Stimulated activated memory B cell treated with anti-CD40 and anti-IgM and Interleukin-4, amounts not matched to agents 10 μg/mL and 1 μg/mL and 100 μg/mL, for 72 hours (primary cell): Measurements from ENCODE around the gene IREB2.
A peak's percentile ranks its signal among the peaks of the same experiment; 100 is the strongest.
"Not testable (repeated sequence)": the region's sequence is repeated elsewhere in the genome, so short reads cannot be mapped to it uniquely, and the experiment has no call there.

Source experiments
- ATAC-seq: fragments of 150-1000 bp; cut with Tn5 transposase; 2 replicates; pipeline ENCODE4 v1.10.0; 2021
- H3K27ac Mint-ChIP-seq: one replicate; pipeline ENCODE4 v1.8.0; 2022; ENCODE audit warnings: mild to moderate bottlenecking, mixed read lengths
- H3K27me3 Mint-ChIP-seq: one replicate; pipeline ENCODE4 v1.8.0; 2022; ENCODE audit warnings: mixed read lengths
- H3K36me3 Mint-ChIP-seq: one replicate; pipeline ENCODE4 v1.8.0; 2022; ENCODE audit warnings: mixed read lengths
- H3K4me1 Mint-ChIP-seq: one replicate; pipeline ENCODE4 v1.8.0; 2022; ENCODE audit warnings: mixed read lengths
- H3K4me3 Mint-ChIP-seq: one replicate; pipeline ENCODE4 v1.8.0; 2022; ENCODE audit warnings: mild to moderate bottlenecking, moderate library complexity, mixed read lengths
- H3K9me3 Mint-ChIP-seq: one replicate; pipeline ENCODE4 v1.8.0; 2022; ENCODE audit warnings: mixed read lengths

The IREB2 gene

DNA sequence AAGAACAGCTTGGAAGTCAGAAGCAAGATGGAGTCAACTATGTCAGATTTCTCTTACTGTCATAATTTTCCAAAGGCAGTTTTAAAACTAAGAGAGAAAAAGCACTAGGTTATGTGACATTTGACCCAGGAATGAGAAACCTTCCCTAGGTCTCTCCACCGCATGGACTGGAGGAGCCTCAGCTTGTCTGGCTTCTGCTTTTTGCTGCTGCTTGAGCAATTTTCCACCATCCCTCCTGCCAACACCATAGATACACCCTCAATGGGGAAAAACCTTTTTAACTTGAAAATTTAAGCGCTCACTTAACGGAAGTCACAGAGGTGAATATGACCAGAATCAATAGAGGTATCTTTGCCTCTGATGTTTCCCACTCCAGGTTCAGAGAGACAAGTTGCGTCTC lies 17.8 kb upstream of the IREB2 start:
- Mint-ChIP-seq H3K27ac (no peak overlapping the region), H3K9me3 (peaks cover 2% of the 10 kb centered on the region), H3K4me3 (no peak overlapping the region), H3K36me3 (no peaks in the 10 kb centered on the region), H3K4me1 (no peaks in the 10 kb centered on the region), H3K27me3 (peaks cover 28% of the 10 kb centered on the region)
- ATAC-seq: no peak

DNA sequence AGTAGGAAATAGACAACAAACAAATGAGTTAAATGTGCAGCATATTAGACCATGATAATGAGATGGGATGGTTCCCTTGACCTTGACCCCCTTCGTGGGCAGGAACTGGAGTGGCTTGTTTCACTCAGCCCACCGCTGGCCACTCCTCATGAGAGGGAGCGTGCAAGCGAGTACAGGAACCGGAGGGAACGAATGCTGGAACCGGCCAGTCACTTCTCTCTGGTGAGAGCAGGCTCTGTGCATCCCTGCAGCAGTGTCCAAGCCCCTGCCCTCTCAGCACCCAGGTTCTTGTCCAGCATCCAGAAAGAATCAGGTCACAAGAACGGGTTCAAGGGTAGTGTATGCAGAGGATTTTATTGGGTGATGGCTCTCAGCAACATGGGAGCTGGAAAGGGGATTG lies 17.2 kb upstream of the IREB2 start:
- Mint-ChIP-seq H3K27ac (no peak overlapping the region), H3K4me1 (no peaks in the 10 kb centered on the region)

DNA sequence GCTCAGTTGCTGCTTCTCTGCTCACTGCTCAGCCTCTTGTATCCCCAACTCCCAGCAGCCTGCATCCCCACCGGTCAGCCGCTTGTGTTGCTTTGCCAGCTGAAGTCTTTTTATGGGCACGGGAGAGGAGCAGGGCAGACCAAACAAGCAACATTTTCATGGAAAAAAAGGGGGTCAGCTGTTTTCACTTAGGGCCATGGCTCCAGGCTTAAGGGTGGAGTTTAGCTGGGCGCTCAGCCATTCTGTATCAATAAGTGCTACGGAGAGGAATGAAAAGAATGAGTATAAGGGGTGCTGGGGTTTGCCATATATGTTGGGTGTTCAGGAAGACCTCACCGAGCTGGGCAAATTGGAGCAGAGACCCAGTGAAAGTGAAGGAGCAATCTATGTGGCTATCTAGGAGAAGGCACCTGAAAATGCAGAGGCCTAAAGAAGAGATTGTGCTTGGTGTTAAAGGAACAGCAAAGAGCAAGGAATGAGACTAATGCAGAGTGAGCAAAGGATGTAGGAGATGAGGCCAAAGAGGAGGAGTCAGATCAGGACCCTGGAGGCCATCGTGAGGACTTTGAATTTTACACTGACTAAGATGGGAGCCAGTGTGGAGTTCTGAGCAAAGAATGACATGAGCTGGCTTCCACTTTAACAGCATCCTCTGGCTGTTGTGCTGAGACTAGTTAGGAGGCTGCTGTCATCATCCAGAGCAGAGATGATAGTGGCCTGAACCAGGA lies 16.6 kb upstream of the IREB2 start:
- H3K9me3 Mint-ChIP-seq: peaks cover 2% of the 10 kb centered on the region
- no peaks in the 10 kb centered on the region for H3K4me1 Mint-ChIP-seq
- H3K36me3 Mint-ChIP-seq: no peaks in the 10 kb centered on the region
- H3K27ac Mint-ChIP-seq: no peak overlapping the region
- H3K27me3 Mint-ChIP-seq: peaks cover 28% of the 10 kb centered on the region
- no peak for ATAC-seq
- no peak overlapping the region for H3K4me3 Mint-ChIP-seq

More for the DNA sequence above, 17.2 kb upstream of the IREB2 start:
- H3K27me3 Mint-ChIP-seq: peaks cover 28% of the 10 kb centered on the region
- H3K36me3 Mint-ChIP-seq: no peaks in the 10 kb centered on the region
- ATAC-seq: no peak
- peaks cover 2% of the 10 kb centered on the region for H3K9me3 Mint-ChIP-seq
- H3K4me3 Mint-ChIP-seq: no peak overlapping the region

DNA sequence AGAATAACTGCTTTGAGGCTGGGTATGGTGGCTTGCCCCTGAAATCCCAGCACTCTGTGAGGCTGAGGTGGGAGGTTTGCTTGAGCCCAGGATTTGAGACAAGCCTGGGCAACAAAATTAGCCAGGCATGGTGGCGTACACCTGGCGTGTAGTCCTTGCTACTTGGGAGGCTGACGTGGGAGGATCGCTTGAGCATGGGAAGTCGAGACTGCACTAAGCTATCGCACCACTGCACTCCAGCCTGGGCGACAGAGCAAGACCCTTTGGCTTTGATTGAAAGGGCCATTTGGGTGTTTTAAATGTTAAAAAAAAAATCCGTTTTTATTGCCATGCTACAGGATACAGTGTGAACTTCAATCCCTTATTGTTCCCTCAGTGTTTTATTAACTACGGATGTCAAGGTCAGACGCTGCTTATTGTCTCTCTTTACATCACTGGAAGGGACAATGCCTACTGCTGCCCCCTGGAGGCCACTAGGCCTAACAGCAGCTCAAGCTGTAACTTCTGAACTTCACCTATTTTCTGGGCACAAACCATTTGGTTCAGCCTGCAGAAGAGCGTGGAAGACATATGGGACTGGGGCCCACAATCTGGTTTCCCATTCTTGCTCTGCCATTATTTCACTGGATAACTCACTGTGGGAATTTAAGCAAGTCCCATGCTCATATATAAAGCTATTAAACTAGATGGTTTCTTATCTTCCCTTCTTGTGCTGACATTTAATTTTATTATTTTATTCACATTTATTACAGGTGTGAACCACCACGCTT lies 15.3 kb upstream of the IREB2 start:
- Mint-ChIP-seq H3K27me3 (peaks cover 26% of the 10 kb centered on the region), H3K9me3 (peaks cover 2% of the 10 kb centered on the region), H3K4me3 (no peak overlapping the region), H3K36me3 (no peaks in the 10 kb centered on the region), H3K4me1 (no peaks in the 10 kb centered on the region), H3K27ac (no peak overlapping the region)
- ATAC-seq: peak; percentile 58

DNA sequence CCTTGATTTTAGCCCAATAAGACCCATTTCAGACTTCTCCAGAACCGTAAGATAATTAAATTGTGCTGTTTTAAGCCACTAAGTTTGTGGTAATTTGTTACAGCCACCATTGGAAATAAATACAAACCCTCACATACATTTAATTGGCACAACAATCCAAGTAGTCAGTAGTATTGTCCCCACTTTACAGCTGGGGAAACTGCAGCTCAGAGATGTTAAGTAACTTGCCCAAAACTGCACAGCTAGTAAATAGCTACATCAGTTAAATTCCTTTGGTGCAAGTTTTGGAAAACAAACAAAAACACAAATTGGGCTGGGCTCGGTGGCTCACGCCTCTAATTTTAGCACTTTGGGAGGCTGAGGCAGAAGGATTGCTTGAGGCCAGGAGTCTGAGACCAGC lies 13.3 kb upstream of the IREB2 start:
- Mint-ChIP-seq H3K27me3 (peaks cover 24% of the 10 kb centered on the region), H3K36me3 (no peaks in the 10 kb centered on the region)

DNA sequence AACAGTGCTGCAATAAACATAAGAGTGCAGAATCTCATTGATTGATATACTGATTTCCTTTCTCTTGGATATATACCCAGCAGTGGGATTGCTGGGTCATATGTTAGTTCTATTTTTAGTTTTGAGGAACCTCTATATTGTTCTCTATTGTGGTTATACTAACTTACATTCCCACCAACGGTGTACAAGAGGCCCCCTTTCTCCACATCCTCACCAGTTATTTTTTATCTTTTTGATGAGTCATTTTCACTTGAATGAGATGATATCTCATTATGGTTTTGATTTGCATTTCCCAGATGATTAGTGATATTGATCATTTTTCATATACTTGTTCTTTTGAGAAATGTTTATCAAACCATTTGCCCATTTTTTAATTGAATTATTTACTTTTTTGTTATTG lies 12.4 kb upstream of the IREB2 start:
- no peak overlapping the region for H3K27ac Mint-ChIP-seq
- H3K36me3 Mint-ChIP-seq: no peaks in the 10 kb centered on the region
- no peak overlapping the region for H3K4me3 Mint-ChIP-seq
- H3K4me1 Mint-ChIP-seq: no peaks in the 10 kb centered on the region
- no peak for ATAC-seq
- H3K27me3 Mint-ChIP-seq: peaks cover 33% of the 10 kb centered on the region
- no peaks in the 10 kb centered on the region for H3K9me3 Mint-ChIP-seq

More for the DNA sequence above, 13.3 kb upstream of the IREB2 start:
- H3K4me3 Mint-ChIP-seq: no peak overlapping the region
- H3K4me1 Mint-ChIP-seq: no peaks in the 10 kb centered on the region
- no peak overlapping the region for H3K27ac Mint-ChIP-seq
- no peak for ATAC-seq
- no peaks in the 10 kb centered on the region for H3K9me3 Mint-ChIP-seq

DNA sequence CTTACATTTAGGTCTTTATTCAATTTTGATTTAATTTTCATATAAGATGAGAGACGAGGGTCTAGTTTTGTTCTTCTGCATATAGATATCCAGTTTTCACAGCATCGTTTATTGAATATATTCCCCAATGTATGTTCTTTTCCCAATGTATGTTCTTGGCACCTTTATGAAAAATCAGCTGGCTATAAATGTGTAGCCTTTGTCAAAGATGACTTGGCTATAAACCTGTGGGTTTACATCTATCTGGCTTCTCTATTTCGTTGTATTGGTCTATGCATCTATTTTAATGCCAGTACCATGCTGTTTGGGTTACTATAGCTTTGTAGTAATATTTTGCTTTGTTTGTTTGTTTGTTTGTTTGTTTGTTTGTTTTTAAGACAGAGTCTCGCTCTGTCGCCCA lies 11.7 kb upstream of the IREB2 start:
- Mint-ChIP-seq H3K4me1 (no peaks in the 10 kb centered on the region), H3K9me3 (no peaks in the 10 kb centered on the region), H3K27ac (no peak overlapping the region), H3K36me3 (no peaks in the 10 kb centered on the region), H3K27me3 (peaks cover 33% of the 10 kb centered on the region), H3K4me3 (no peak overlapping the region)
- no peak for ATAC-seq

DNA sequence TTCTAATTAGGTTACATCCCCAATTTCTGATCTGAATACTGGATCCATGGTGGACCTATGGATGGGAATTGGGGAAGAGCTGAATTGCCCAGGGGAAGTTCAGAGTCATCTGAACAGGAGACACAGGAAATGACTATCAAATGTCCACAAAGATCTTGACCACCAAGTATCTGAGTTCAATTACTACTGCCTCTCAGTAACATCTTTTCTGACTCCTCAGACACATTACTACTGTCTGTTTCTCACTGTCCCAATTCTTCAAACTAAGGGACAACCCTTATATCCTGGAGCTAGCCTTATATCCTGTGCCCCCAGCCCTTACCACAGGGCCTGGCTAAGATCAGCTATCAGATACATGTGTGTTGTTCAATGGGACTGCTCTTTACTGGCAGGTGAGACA lies 10.1 kb upstream of the IREB2 start:
- no peak overlapping the region for H3K27ac Mint-ChIP-seq
- peaks cover 35% of the 10 kb centered on the region for H3K27me3 Mint-ChIP-seq
- no peaks in the 10 kb centered on the region for H3K9me3 Mint-ChIP-seq
- no peak overlapping the region for H3K4me3 Mint-ChIP-seq
- ATAC-seq: no peak
- H3K36me3 Mint-ChIP-seq: no peaks in the 10 kb centered on the region
- H3K4me1 Mint-ChIP-seq: no peaks in the 10 kb centered on the region

DNA sequence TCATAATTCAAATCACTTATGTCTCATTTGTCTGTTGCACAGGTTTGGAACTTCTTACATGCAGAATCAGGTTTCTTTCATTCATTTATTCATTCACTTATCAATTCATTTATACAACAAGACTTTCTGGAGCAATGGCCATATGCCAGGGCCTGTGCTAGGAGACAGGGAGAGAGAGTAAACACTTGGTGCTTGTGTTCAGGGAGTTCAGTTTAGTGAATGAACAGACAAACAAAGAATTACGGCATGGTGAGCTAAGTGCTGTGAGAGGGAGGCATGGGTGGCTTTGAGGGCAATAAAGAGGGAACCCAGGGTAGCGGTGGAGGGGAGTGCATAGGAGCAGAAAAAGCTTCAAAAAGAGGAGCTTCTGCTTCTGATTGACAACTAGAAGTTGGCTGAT lies 8.5 kb upstream of the IREB2 start:
- Mint-ChIP-seq H3K9me3 (peaks cover 3% of the 10 kb centered on the region), H3K27me3 (peaks cover 35% of the 10 kb centered on the region), H3K27ac (no peak overlapping the region), H3K4me3 (no peak overlapping the region), H3K36me3 (no peaks in the 10 kb centered on the region), H3K4me1 (no peaks in the 10 kb centered on the region)
- ATAC-seq: no peak

DNA sequence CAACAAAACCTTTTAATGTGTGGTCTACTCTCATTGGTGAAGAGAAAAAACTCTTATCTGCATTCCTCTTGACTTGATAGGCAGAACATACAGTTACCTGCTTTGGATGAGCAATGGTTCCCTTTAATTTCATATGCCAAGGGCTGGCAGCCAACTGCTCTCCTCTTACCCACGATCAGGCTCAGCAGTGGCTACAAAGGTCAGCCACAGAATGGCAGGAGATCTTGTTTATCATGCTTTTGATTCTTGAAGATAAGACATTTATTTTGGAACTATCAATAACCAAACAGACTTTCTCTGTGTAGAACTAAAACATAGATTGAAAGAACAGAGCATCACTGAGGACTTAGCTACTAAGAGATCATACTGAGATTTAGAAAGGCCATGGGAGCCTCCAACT lies 6.1 kb upstream of the IREB2 start:
- peaks cover 8% of the 10 kb centered on the region for H3K4me1 Mint-ChIP-seq

DNA sequence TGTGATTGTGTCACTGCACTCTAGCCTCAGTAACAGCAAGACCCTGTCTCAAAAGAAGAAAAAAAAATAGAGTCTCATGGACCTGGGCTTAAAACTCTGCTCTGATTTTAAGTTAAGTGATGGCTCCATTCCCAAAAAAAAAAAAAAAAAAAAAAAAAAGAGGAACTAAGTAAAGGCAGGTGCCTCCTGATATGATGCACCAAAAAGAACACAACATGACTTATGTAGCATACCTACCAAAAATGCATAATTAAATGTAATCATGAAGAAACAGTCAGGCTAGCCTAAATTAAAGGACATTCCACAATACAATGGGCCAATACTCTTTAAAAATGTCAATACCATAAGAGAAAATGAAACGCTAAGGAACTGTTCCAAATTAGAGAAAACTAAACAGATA lies 5.4 kb upstream of the IREB2 start:
- Mint-ChIP-seq H3K4me3 (no peak overlapping the region), H3K27ac (no peak overlapping the region), H3K36me3 (no peaks in the 10 kb centered on the region), H3K27me3 (peaks cover 30% of the 10 kb centered on the region), H3K9me3 (peaks cover 8% of the 10 kb centered on the region), H3K4me1 (peaks cover 14% of the 10 kb centered on the region)
- no peak for ATAC-seq

More for the DNA sequence above, 6.1 kb upstream of the IREB2 start:
- H3K27ac Mint-ChIP-seq: no peak overlapping the region
- peaks cover 8% of the 10 kb centered on the region for H3K9me3 Mint-ChIP-seq
- H3K4me3 Mint-ChIP-seq: no peak overlapping the region
- peaks cover 30% of the 10 kb centered on the region for H3K27me3 Mint-ChIP-seq
- H3K36me3 Mint-ChIP-seq: no peaks in the 10 kb centered on the region
- no peak for ATAC-seq

DNA sequence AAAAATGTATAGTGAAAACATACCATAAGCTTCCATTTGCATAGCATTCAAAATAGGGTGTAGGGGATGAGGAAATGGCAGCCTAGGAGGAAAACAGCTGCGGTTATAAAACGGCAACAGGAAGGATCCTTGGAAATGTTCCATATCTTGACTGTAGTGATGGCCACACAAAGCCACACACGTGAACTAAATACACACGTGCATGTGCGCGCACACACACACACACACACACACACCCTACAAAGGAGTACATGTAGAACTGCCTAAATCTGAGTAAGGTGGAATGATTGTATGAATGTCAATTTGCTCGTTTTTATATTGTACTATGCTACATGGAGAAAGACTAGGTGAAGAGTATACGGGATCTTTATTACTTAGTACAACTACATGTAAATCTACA lies 3.9 kb upstream of the IREB2 start:
- Mint-ChIP-seq H3K36me3 (no peaks in the 10 kb centered on the region), H3K27ac (no peak overlapping the region), H3K4me1 (peaks cover 19% of the 10 kb centered on the region), H3K9me3 (peaks cover 8% of the 10 kb centered on the region), H3K27me3 (peaks cover 22% of the 10 kb centered on the region), H3K4me3 (no peak overlapping the region)
- ATAC-seq: no peak

DNA sequence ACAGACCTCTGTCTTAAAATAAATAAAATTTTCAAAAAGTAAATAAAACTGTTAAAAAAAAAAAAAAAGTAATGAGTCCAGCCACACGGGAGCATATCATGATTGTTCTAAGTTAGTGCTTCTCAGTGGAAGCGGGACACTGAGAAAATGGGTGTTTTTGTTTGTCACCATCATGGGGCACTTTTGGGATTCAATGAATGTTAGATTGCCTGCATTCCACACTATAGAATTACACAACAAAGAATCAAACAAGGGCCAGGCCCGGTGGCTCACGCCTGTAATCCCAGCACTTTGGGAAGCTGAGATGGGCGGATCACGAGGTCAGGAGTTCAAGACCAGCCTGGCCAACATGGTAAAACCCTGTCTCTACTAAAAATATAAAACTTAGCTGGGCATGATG lies 3.3 kb upstream of the IREB2 start:
- not testable (repeated sequence) for H3K9me3 Mint-ChIP-seq, H3K36me3 Mint-ChIP-seq, ATAC-seq, H3K4me3 Mint-ChIP-seq, H3K27ac Mint-ChIP-seq
- Mint-ChIP-seq H3K27me3 (peaks cover 17% of the 10 kb centered on the region), H3K4me1 (peaks cover 23% of the 10 kb centered on the region)

DNA sequence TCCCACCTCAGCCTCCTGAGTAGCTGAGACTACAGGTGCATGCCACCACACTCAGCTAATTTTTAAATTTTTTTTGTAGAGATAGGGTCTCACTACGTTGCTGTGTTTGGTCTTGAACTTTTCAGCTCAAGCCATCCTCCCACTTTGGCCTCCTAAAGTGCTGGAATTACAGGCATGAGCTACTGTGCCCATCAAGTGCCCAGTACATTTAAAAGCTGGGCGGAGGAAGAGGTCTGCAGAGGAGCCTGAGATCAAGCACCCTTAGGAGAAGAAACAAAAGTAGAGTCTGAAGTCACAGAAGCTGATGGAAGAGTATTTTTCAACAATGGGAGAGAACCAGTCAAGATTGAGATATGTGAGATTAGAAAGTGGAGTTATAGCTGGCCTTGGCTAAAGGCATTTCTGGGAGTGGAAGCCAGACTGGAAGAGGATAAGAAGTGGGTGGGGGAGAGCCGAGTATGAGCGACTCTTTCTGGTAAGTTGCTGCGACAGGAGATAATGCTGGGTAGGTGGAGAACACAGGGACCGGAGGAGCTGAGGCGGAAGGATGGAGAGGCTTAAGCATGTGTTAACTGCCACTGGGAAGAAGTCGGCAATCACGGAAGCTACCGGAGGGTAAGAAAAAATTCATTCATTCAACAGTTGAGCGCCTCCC lies 782 bp upstream of the IREB2 start:
- H3K27me3 Mint-ChIP-seq: peaks cover 8% of the 10 kb centered on the region

DNA sequence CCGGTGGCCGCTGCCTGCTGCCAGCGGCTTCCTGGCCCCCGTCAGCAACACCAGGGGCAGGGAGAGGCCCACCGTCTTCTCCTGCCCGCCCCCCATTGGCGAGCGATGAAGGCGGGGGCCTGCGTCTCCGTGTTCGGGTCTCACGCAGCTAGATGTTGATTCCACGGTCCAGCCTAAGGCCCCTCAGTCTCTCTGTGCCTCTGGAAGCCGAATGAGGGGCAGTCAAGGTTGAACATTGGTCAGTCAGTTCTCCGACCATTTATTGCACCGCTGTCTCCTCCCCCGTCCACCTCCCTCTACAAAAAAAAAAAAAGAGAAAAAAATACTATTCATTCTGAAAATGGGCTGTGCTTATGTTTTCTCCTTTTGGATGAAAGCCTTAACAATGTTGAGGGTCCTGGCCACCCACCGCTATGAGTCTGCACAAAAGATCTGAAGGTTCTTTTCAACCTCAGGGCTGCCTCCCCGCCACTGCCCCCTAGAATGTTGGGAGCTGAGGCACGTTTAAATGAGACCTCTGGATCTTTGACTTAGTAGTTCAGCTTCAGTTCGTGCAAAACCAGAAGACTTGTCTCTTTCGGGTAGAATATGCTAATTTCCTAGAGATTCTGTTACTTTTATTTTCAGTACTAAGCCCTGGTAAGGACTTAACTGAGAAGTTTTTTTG lies 736 bp downstream of the IREB2 start:
- peak overlapping the region; percentile 88 for H3K4me3 Mint-ChIP-seq
- H3K27ac Mint-ChIP-seq: peak overlapping the region; percentile 93
- ATAC-seq: no peak
- H3K36me3 Mint-ChIP-seq: peaks cover 15% of the 10 kb centered on the region
- H3K9me3 Mint-ChIP-seq: peaks cover 5% of the 10 kb centered on the region
- peaks cover 39% of the 10 kb centered on the region for H3K4me1 Mint-ChIP-seq
- no peaks in the 10 kb centered on the region for H3K27me3 Mint-ChIP-seq

More for the DNA sequence above, 782 bp upstream of the IREB2 start:
- no peak for ATAC-seq
- H3K4me1 Mint-ChIP-seq: peaks cover 32% of the 10 kb centered on the region
- H3K27ac Mint-ChIP-seq: peak overlapping the region; percentile 93
- H3K9me3 Mint-ChIP-seq: peaks cover 8% of the 10 kb centered on the region
- peaks cover 8% of the 10 kb centered on the region for H3K36me3 Mint-ChIP-seq
- peak overlapping the region; percentile 88 for H3K4me3 Mint-ChIP-seq
